Urinary bladder (tissue), 4 donors: ENCODE data around the gene METTL6. TPM values are rescaled to one million over a fixed set of nuclear protein-coding genes. Genes with fewer than 3 reads are reported as not detected.
"Not testable (repeated sequence)": the region's sequence is repeated elsewhere in the genome, so short reads cannot be mapped to it uniquely, and the experiment has no call there.

Experiments
- DNase-seq: peaks from one replicate; pipeline ENCODE4 v3.0.0-alpha.2; 2015; ENCODE audit errors: extremely low spot score
- H3K27ac ChIP-seq: one replicate; pipeline ENCODE4 v1.5.1; 2013; ENCODE audit warnings: low read depth, mild to moderate bottlenecking, moderate library complexity
- H3K36me3 ChIP-seq: one replicate; pipeline ENCODE4 v1.6.1; 2013; ENCODE audit warnings: mild to moderate bottlenecking, moderate library complexity; ENCODE audit not compliant: insufficient read depth
- H3K4me1 ChIP-seq: one replicate; pipeline ENCODE4 v1.6.1; 2013; ENCODE audit warnings: mild to moderate bottlenecking, moderate library complexity; ENCODE audit not compliant: insufficient read depth
- H3K4me3 ChIP-seq: one replicate; pipeline ENCODE4 v1.5.1; 2013; ENCODE audit warnings: low read depth, low read length
- WGBS: extraction: QIAGEN DNeasy Blood & Tissue Kit; methylation state at CpG from one replicate; pipeline ENCODE4 v1.1.7; 2013; 5-methylcytosine and 5-hydroxymethylcytosine counted together
- polyA plus RNA-seq: library from polyadenylated mRNA; stranded (reverse); fragments of 200-250 nt; gene quantifications from one replicate; pipeline ENCODE4 v1.2.3, GENCODE V29; 2013
- total RNA-seq: library from RNA; depleted of rRNA; stranded (reverse); fragments of >200 nt; gene quantifications from one replicate; pipeline ENCODE4 v1.2.3, GENCODE V29; 2014
- donor health status: healthy with polysubstance abuse.
- donor health status: healthy.

METTL6 gene
- total RNA-seq (37.1 TPM), polyA plus RNA-seq (11.1 TPM)

GRCh38 chr3:15427182-15427880, at the start of gene METTL6, which contains the start of gene EAF1:
Gene METTL6 (minus strand): TSS chr3:15427544. CDS start chr3:15426511, 1,033 bp downstream.
Gene EAF1 (plus strand): TSS chr3:15427598. CDS start chr3:15427780, 182 bp downstream.
- WGBS = under 1% methylated on average over 52 of the region's 52 CpGs
- H3K4me1 ChIP-seq = no peaks in the 10 kb centered on the region
- DNase-seq = peak; percentile 64
- H3K27ac ChIP-seq = peak within 1 kb of the TSS; percentile 72
- peak within 1 kb of the TSS; percentile 94 for H3K4me3 ChIP-seq
- peaks cover 4% of the 10 kb centered on the region for H3K36me3 ChIP-seq

- Histone ChIP-seq H3K27ac (no peak overlapping the region), H3K4me3 (no peak overlapping the region), H3K4me1 (no peaks in the 10 kb centered on the region), H3K36me3 (no peaks in the 10 kb centered on the region)
- no peak for DNase-seq
- WGBS = 57% methylated on average over 3 of the region's 3 CpGs
These were observed 49.0 kb upstream of the METTL6 start for GRCh38 chr3:15476378-15476777.

- no peaks in the 10 kb centered on the region for H3K36me3 ChIP-seq
- no peak overlapping the region for H3K27ac ChIP-seq
- H3K4me3 ChIP-seq = no peak overlapping the region
- WGBS = 59% methylated on average over 5 of the region's 5 CpGs
- no peak for DNase-seq
- H3K4me1 ChIP-seq = no peaks in the 10 kb centered on the region
These were observed 47.8 kb upstream of the METTL6 start for GRCh38 chr3:15475161-15475560.

- H3K4me1 ChIP-seq = no peaks in the 10 kb centered on the region
- DNase-seq = no peak
- no peak overlapping the region for H3K27ac ChIP-seq
- no peaks in the 10 kb centered on the region for H3K36me3 ChIP-seq
- 82% methylated on average over 3 of the region's 3 CpGs for WGBS
- no peak overlapping the region for H3K4me3 ChIP-seq
These were observed 44.5 kb upstream of the METTL6 start for GRCh38 chr3:15471861-15472260.

- H3K4me1 ChIP-seq = no peaks in the 10 kb centered on the region
- WGBS = 93% methylated on average over 2 of the region's 2 CpGs
- H3K4me3 ChIP-seq = no peak overlapping the region
- H3K27ac ChIP-seq = no peak overlapping the region
- no peaks in the 10 kb centered on the region for H3K36me3 ChIP-seq
- no peak for DNase-seq
These were observed 43.5 kb upstream of the METTL6 start for GRCh38 chr3:15470849-15471248.

GRCh38 chr3:15470261-15470660, 42.9 kb upstream of the METTL6 start:
- Histone ChIP-seq H3K4me1 (no peaks in the 10 kb centered on the region), H3K4me3 (no peak overlapping the region), H3K27ac (no peak overlapping the region), H3K36me3 (no peaks in the 10 kb centered on the region)
- DNase-seq = no peak
- 92% methylated on average over 6 of the region's 6 CpGs for WGBS

- no peak overlapping the region for H3K4me3 ChIP-seq
- no peak overlapping the region for H3K27ac ChIP-seq
- no peak for DNase-seq
- no peaks in the 10 kb centered on the region for H3K36me3 ChIP-seq
- 84% methylated on average over 11 of the region's 11 CpGs for WGBS
- no peaks in the 10 kb centered on the region for H3K4me1 ChIP-seq
These were observed 40.2 kb upstream of the METTL6 start for GRCh38 chr3:15467227-15468181.

- Histone ChIP-seq H3K4me1 (no peaks in the 10 kb centered on the region), H3K36me3 (no peaks in the 10 kb centered on the region), H3K27ac (no peak overlapping the region), H3K4me3 (no peak overlapping the region)
- no peak for DNase-seq
- WGBS = 96% methylated on average over 6 of the region's 6 CpGs
These were observed 38.7 kb upstream of the METTL6 start for GRCh38 chr3:15465876-15466585.

- no peak overlapping the region for H3K4me3 ChIP-seq
- DNase-seq = no peak
- no peak overlapping the region for H3K27ac ChIP-seq
- no peaks in the 10 kb centered on the region for H3K4me1 ChIP-seq
- 91% methylated on average over 5 of the region's 5 CpGs for WGBS
- no peaks in the 10 kb centered on the region for H3K36me3 ChIP-seq
These were observed 35.1 kb upstream of the METTL6 start for GRCh38 chr3:15462451-15462850.

- DNase-seq = no peak
These were observed 33.7 kb upstream of the METTL6 start for GRCh38 chr3:15460891-15461531.

GRCh38 chr3:15458212-15458780, 31.0 kb upstream of the METTL6 start:
- no peak overlapping the region for H3K4me3 ChIP-seq
- no peaks in the 10 kb centered on the region for H3K4me1 ChIP-seq
- no peak for DNase-seq
- H3K36me3 ChIP-seq = no peaks in the 10 kb centered on the region
- 92% methylated on average over 7 of the region's 7 CpGs for WGBS
- no peak overlapping the region for H3K27ac ChIP-seq

More at GRCh38 chr3:15460891-15461531, 33.7 kb upstream of the METTL6 start:
- Histone ChIP-seq H3K4me1 (no peaks in the 10 kb centered on the region), H3K4me3 (no peak overlapping the region), H3K36me3 (no peaks in the 10 kb centered on the region), H3K27ac (no peak overlapping the region)
- 58% methylated on average over 4 of the region's 4 CpGs for WGBS

- H3K27ac ChIP-seq, H3K4me1 ChIP-seq, H3K36me3 ChIP-seq, DNase-seq, H3K4me3 ChIP-seq: not testable (repeated sequence)
- WGBS = 91% methylated on average over 10 of the region's 10 CpGs
These were observed 29.6 kb upstream of the METTL6 start for GRCh38 chr3:15456915-15457314.

- 91% methylated on average over 2 of the region's 2 CpGs for WGBS
These were observed 29.0 kb upstream of the METTL6 start for GRCh38 chr3:15456321-15456720.

More at GRCh38 chr3:15456321-15456720, 29.0 kb upstream of the METTL6 start:
- no peak overlapping the region for H3K27ac ChIP-seq
- DNase-seq = no peak
- no peaks in the 10 kb centered on the region for H3K4me1 ChIP-seq
- no peaks in the 10 kb centered on the region for H3K36me3 ChIP-seq
- no peak overlapping the region for H3K4me3 ChIP-seq
